WI38 (cell line): Measurements from ENCODE around the gene DDR2.

Experiments
- H3K4me3 ChIP-seq: 2 replicates; pipeline ENCODE4 v1.5.1; 2011; ENCODE audit warnings: low read depth, mild to moderate bottlenecking, control low read depth, low read length
- TF ChIP-seq, protein P1 (sequence below): IDR thresholded peaks from 2 replicates; pipeline ENCODE4 v1.5.1; 2012; ENCODE audit warnings: low read depth, mild to moderate bottlenecking, control low read depth, low read length

DDR2 gene

DNA sequence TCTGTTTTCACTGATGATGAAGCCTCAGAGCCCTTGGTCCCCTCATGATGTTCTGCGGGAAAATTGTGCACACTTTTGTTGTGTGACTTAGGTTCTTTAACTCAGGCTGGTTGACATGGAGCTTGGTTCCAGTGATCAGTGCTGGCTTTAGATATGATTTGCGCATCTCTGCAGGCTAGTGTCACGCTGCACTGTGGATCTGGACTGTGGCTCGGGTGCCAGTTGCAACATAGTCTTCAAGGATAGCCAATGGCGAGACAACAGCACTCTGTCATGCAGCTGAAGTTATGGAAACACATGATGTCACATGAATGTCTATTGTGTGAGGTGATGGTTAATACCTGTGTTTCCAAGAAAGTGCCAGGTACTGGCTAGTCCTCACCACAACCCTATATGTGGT lies 56.7 kb downstream of the DDR2 start:
- TF ChIP-seq, protein P1, sequence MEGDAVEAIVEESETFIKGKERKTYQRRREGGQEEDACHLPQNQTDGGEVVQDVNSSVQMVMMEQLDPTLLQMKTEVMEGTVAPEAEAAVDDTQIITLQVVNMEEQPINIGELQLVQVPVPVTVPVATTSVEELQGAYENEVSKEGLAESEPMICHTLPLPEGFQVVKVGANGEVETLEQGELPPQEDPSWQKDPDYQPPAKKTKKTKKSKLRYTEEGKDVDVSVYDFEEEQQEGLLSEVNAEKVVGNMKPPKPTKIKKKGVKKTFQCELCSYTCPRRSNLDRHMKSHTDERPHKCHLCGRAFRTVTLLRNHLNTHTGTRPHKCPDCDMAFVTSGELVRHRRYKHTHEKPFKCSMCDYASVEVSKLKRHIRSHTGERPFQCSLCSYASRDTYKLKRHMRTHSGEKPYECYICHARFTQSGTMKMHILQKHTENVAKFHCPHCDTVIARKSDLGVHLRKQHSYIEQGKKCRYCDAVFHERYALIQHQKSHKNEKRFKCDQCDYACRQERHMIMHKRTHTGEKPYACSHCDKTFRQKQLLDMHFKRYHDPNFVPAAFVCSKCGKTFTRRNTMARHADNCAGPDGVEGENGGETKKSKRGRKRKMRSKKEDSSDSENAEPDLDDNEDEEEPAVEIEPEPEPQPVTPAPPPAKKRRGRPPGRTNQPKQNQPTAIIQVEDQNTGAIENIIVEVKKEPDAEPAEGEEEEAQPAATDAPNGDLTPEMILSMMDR = no peak
- no peak overlapping the region for H3K4me3 ChIP-seq

DNA sequence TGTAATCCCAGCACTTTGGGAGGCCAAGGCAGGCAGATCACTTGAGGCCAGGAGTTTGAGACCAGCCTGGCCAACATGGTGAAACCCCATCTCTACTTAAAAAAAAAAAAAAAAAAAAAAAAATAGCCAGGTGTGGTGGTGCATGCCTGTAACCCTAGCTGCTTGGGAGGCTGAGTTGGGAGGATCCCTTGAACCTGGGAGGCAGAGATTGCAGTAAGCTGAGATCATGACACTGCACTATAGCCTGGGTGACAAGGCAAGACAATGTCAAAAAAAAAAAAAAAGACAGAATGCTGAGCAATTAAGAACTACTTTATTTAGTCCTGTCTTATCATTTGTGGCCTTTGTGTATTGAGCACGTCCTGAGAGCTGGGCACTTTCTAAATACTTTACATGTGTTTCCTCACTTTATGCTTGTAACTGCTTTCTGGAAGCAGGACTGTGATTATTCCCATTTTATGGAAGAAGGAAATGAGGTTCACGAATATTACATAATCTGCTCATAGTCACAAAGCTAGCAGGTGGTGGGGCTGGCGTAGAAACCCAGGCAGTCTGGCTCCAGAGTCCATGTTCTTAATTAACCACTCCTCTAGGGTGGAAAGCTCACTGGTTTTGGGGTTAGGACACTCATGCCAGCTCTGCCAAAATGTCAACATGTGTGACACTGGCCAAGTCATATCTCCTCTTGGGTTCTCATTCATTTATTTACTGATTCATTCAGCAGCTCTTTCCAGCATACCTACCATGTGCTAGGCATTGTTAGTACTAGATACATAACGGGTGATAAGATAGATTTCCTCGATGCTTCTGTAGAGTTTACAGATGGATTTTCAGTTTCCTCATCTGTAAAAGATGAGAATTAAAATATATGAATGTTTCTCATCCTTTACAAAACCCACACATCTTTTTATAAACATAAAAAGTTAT lies 57.7 kb downstream of the DDR2 start:
- TF ChIP-seq, protein P1 = no peak
- H3K4me3 ChIP-seq = peak overlapping the region; percentile 31

DNA sequence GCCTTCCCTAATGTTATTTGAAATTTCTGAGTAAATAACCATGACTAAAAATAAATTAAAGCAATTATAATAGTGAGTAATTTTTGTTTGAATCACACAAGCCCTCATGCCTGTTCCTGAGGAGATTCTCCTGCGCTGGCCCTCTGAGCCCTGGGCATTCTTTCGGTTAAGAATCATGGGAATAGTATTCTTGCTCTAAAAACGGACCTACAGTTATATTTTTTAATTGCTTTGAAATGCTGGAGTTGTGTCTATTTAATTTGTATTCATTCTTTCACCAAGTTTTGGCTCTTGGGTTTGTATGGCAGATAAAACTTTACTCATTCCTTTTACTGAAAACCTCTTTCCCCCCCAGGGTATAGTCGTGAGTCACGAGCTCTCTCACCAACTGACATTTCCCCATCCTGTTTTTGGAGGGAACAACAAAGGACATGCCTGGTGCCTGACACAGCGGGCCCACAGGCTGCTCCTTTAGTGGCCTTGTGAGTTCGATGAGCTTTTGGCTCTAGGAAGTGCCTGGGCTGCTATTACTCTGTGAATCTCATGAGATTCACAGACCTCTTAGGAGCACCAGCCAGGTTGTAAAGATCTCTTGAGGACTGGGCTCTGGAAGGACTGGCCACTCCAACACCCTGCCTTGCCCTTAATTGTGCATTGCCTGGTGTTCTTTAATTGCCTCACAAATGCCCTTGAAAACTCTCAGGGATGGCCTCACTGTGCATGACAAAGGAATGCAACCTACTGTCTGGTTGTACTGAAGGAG lies 58.6 kb downstream of the DDR2 start:
- TF ChIP-seq, protein P1 = no peak
- no peak overlapping the region; the same call in 1 of the 2 replicates for H3K4me3 ChIP-seq

DNA sequence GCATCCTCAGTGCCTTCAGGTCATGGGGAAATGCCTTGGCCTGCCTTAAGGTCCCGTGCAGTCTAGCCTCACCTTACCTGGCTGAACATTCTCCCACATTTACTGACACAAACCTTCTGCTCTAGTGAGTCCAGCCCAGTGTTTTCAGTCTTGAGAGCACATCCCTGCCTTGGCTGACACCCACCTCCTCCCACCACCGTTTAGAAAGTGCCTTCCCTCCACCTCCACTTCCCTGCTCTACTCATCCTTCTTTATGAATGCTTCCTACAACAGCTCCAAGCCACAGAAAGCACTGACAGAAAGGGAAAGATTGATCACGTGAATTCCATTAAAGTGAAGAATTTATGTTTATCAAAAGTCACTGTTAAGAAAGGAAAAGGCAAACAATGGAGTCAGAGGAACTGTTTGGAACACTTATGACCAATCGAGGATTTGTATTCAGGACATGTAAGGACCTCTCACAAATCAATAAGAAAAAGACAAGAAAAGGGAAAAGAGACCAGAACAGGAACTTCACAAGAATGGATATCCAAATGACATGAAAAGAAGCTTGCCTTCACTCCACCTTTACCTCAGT lies 59.8 kb downstream of the DDR2 start:
- TF ChIP-seq, protein P1 = no peak

DNA sequence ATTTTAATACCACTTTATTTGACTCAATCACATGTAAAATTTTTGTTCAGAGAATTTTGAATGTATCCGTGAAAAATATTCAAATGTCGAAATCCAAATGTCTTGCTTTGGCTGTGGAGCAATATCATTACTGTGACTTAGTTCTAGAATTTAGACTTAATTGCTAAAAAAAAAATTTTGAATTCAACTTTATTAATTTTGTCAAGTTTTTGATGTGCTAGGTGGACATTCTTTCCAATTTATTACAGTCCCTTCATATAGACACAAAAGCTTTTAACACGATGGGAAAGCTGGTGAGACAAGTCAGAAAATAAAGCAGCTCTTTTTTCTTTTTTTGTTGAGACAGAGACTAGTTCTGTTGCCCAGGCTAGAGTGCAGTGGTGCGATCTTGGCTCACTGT lies 62.6 kb downstream of the DDR2 start:
- no peak overlapping the region for H3K4me3 ChIP-seq
- TF ChIP-seq, protein P1 = no peak

More for the DNA sequence above, 59.8 kb downstream of the DDR2 start:
- no peak overlapping the region for H3K4me3 ChIP-seq

DNA sequence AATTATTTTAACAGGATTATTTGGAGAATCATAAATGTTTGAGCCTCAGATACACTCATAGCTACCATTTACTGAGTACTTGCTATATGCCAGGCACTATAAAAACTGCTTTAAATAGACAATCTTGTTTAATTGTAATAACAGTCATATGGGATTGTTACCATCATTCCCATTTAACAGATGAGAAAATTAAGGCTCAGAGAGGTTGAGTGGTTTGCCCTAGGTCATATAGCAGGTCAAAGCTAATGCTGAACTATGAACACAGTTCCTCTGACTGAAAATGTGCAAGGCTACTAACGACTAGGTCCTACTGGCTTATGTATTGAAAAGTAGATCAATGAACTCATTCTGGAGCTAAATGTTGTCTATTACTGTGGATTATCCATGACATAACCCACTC lies 63.4 kb downstream of the DDR2 start:
- H3K4me3 ChIP-seq = 0 out of 2 replicates have a peak overlapping the region, but pooled peaks have one; percentile 10
- TF ChIP-seq, protein P1 = no peak
